ENCODE measurements around the gene SHC3.

The SHC3 gene

GRCh38 chr9:89002987-89003386 is 175.6 kb downstream of the SHC3 start:
- H3K27ac ChIP-seq (ENCODE audit: poor library complexity, severe bottlenecking) = no peak overlapping the region
- no peaks in the 10 kb centered on the region for H3K36me3 ChIP-seq (ENCODE audit: low read depth)
- DNase-seq (ENCODE audit: low spot score) (no peak), ATAC-seq (ENCODE audit: low read depth) (no peak)
- H3K4me3 ChIP-seq (ENCODE audit: severe bottlenecking) = no peak overlapping the region
- no peaks in the 10 kb centered on the region for H3K4me1 ChIP-seq (ENCODE audit: insufficient read depth, poor library complexity, severe bottlenecking)
- no peaks in the 10 kb centered on the region for H3K9me3 ChIP-seq (ENCODE audit: severe bottlenecking)
- no peak for TF ChIP-seq CTCF (IDR thresholded peaks at IDR 0.05; ENCODE audit: poor library complexity, severe bottlenecking)
- H3K27me3 ChIP-seq (ENCODE audit: insufficient read depth, poor library complexity, severe bottlenecking) = no peaks in the 10 kb centered on the region

- no peaks in the 10 kb centered on the region for H3K36me3 ChIP-seq (ENCODE audit: low read depth)
- H3K4me3 ChIP-seq (ENCODE audit: severe bottlenecking) = no peak overlapping the region
- TF ChIP-seq CTCF (IDR thresholded peaks at IDR 0.05; ENCODE audit: poor library complexity, severe bottlenecking) = no peak
- no peaks in the 10 kb centered on the region for H3K4me1 ChIP-seq (ENCODE audit: insufficient read depth, poor library complexity, severe bottlenecking)
- ATAC-seq (ENCODE audit: low read depth) (no peak), DNase-seq (ENCODE audit: low spot score) (no peak)
- H3K27me3 ChIP-seq (ENCODE audit: insufficient read depth, poor library complexity, severe bottlenecking) = no peaks in the 10 kb centered on the region
- H3K9me3 ChIP-seq (ENCODE audit: severe bottlenecking) = no peaks in the 10 kb centered on the region
- H3K27ac ChIP-seq (ENCODE audit: poor library complexity, severe bottlenecking) = no peak overlapping the region
Measured at GRCh38 chr9:89001917-89002540, 176.6 kb downstream of the SHC3 start.

GRCh38 chr9:89000973-89001916 is 177.4 kb downstream of the SHC3 start:
- H3K36me3 ChIP-seq (ENCODE audit: low read depth) = no peaks in the 10 kb centered on the region
- H3K27ac ChIP-seq (ENCODE audit: poor library complexity, severe bottlenecking) = no peak overlapping the region
- no peaks in the 10 kb centered on the region for H3K27me3 ChIP-seq (ENCODE audit: insufficient read depth, poor library complexity, severe bottlenecking)
- no peaks in the 10 kb centered on the region for H3K4me1 ChIP-seq (ENCODE audit: insufficient read depth, poor library complexity, severe bottlenecking)
- ATAC-seq (ENCODE audit: low read depth) (peak; percentile 89), DNase-seq (ENCODE audit: low spot score) (no peak)
- TF ChIP-seq CTCF (IDR thresholded peaks at IDR 0.05; ENCODE audit: poor library complexity, severe bottlenecking) = peak; percentile 85
- H3K9me3 ChIP-seq (ENCODE audit: severe bottlenecking) = no peaks in the 10 kb centered on the region
- H3K4me3 ChIP-seq (ENCODE audit: severe bottlenecking) = no peak overlapping the region

GRCh38 chr9:89000371-89000781 is 178.2 kb downstream of the SHC3 start:
- Histone ChIP-seq H3K27ac (ENCODE audit: poor library complexity, severe bottlenecking) (no peak overlapping the region), H3K36me3 (ENCODE audit: low read depth) (no peaks in the 10 kb centered on the region), H3K4me3 (ENCODE audit: severe bottlenecking) (no peak overlapping the region), H3K9me3 (ENCODE audit: severe bottlenecking) (no peaks in the 10 kb centered on the region), H3K27me3 (ENCODE audit: insufficient read depth, poor library complexity, severe bottlenecking) (no peaks in the 10 kb centered on the region), H3K4me1 (ENCODE audit: insufficient read depth, poor library complexity, severe bottlenecking) (no peaks in the 10 kb centered on the region)
- no peak for ATAC-seq (ENCODE audit: low read depth)
- DNase-seq (ENCODE audit: low spot score) = no peak
- no peak for TF ChIP-seq CTCF (IDR thresholded peaks at IDR 0.05; ENCODE audit: poor library complexity, severe bottlenecking)

Measured in RWPE2 (cell line).